ENCODE measurements around the gene ATP6AP1. TPM values are rescaled to one million over a fixed set of nuclear protein-coding genes. Genes with fewer than 3 reads are reported as not detected.
A peak's percentile ranks its signal among the peaks of the same experiment; 100 is the strongest.
"Not testable (repeated sequence)": the region's sequence is repeated elsewhere in the genome, so short reads cannot be mapped to it uniquely, and the experiment has no call there.

Gene ATP6AP1
- total RNA-seq, 1 donor, result 61.9 TPM

- no peak for DNase-seq (ENCODE audit: insufficient read length, low spot score, missing footprints)
- Histone ChIP-seq H3K27ac (ENCODE audit: low read depth, low read length) (no peak overlapping the region), H3K4me3 (ENCODE audit: insufficient read depth, low read length) (no peak overlapping the region), H4K20me1 (ENCODE audit: insufficient read depth, low read length) (peaks cover 2% of the 10 kb centered on the region), H3K79me2 (ENCODE audit: insufficient read depth, low read length) (peaks cover 21% of the 10 kb centered on the region), H3K4me2 (ENCODE audit: insufficient read depth, low read length) (no peak overlapping the region), H3K4me1 (ENCODE audit: insufficient read depth, low read length) (peaks cover 6% of the 10 kb centered on the region), H2AFZ (ENCODE audit: low read length) (no peak overlapping the region), H3K9me3 (ENCODE audit: low read depth, low read length) (no peaks in the 10 kb centered on the region), H3K36me3 (ENCODE audit: insufficient read depth, low read length) (peaks cover 12% of the 10 kb centered on the region), H3K27me3 (ENCODE audit: insufficient read depth, low read length) (no peaks in the 10 kb centered on the region)
- no peak for TF ChIP-seq CTCF (IDR thresholded peaks at IDR 0.05; ENCODE audit: extremely low read depth, low read depth, low read length)
Measured at GRCh38 chrX:154383359-154384283, 44.9 kb upstream of the ATP6AP1 start.

GRCh38 chrX:154384284-154384892, 44.1 kb upstream of the ATP6AP1 start:
- TF ChIP-seq CTCF (IDR thresholded peaks at IDR 0.05; ENCODE audit: extremely low read depth, low read depth, low read length), result peak; percentile 49
- Histone ChIP-seq H3K36me3 (ENCODE audit: insufficient read depth, low read length) (peaks cover 12% of the 10 kb centered on the region), H3K4me1 (ENCODE audit: insufficient read depth, low read length) (peaks cover 6% of the 10 kb centered on the region), H3K4me2 (ENCODE audit: insufficient read depth, low read length) (no peak overlapping the region), H3K27me3 (ENCODE audit: insufficient read depth, low read length) (no peaks in the 10 kb centered on the region), H3K9me3 (ENCODE audit: low read depth, low read length) (no peaks in the 10 kb centered on the region), H4K20me1 (ENCODE audit: insufficient read depth, low read length) (peaks cover 2% of the 10 kb centered on the region), H2AFZ (ENCODE audit: low read length) (no peak overlapping the region), H3K4me3 (ENCODE audit: insufficient read depth, low read length) (no peak overlapping the region), H3K27ac (ENCODE audit: low read depth, low read length) (no peak overlapping the region), H3K79me2 (ENCODE audit: insufficient read depth, low read length) (peaks cover 20% of the 10 kb centered on the region)
- no peak for DNase-seq (ENCODE audit: insufficient read length, low spot score, missing footprints)

- not testable (repeated sequence) for H3K79me2 ChIP-seq (ENCODE audit: insufficient read depth, low read length); H3K4me1 ChIP-seq (ENCODE audit: insufficient read depth, low read length); H3K4me3 ChIP-seq (ENCODE audit: insufficient read depth, low read length); H3K27me3 ChIP-seq (ENCODE audit: insufficient read depth, low read length); H2AFZ ChIP-seq (ENCODE audit: low read length); H3K36me3 ChIP-seq (ENCODE audit: insufficient read depth, low read length); H3K4me2 ChIP-seq (ENCODE audit: insufficient read depth, low read length); H3K27ac ChIP-seq (ENCODE audit: low read depth, low read length); DNase-seq (ENCODE audit: insufficient read length, low spot score, missing footprints); H4K20me1 ChIP-seq (ENCODE audit: insufficient read depth, low read length); H3K9me3 ChIP-seq (ENCODE audit: low read depth, low read length)
Measured at GRCh38 chrX:154388094-154388493, 40.4 kb upstream of the ATP6AP1 start.

GRCh38 chrX:154388649-154389048, 39.8 kb upstream of the ATP6AP1 start:
- not testable (repeated sequence) for H3K79me2 ChIP-seq (ENCODE audit: insufficient read depth, low read length); H3K4me1 ChIP-seq (ENCODE audit: insufficient read depth, low read length); H2AFZ ChIP-seq (ENCODE audit: low read length); H3K27ac ChIP-seq (ENCODE audit: low read depth, low read length); H3K36me3 ChIP-seq (ENCODE audit: insufficient read depth, low read length); H3K4me3 ChIP-seq (ENCODE audit: insufficient read depth, low read length); H3K4me2 ChIP-seq (ENCODE audit: insufficient read depth, low read length); H3K9me3 ChIP-seq (ENCODE audit: low read depth, low read length); DNase-seq (ENCODE audit: insufficient read length, low spot score, missing footprints); H4K20me1 ChIP-seq (ENCODE audit: insufficient read depth, low read length); H3K27me3 ChIP-seq (ENCODE audit: insufficient read depth, low read length)

GRCh38 chrX:154389812-154390747, 38.4 kb upstream of the ATP6AP1 start:
- H4K20me1 ChIP-seq (ENCODE audit: insufficient read depth, low read length); H2AFZ ChIP-seq (ENCODE audit: low read length); H3K36me3 ChIP-seq (ENCODE audit: insufficient read depth, low read length); H3K4me3 ChIP-seq (ENCODE audit: insufficient read depth, low read length); H3K27ac ChIP-seq (ENCODE audit: low read depth, low read length); H3K79me2 ChIP-seq (ENCODE audit: insufficient read depth, low read length); H3K4me1 ChIP-seq (ENCODE audit: insufficient read depth, low read length); H3K4me2 ChIP-seq (ENCODE audit: insufficient read depth, low read length); H3K9me3 ChIP-seq (ENCODE audit: low read depth, low read length); DNase-seq (ENCODE audit: insufficient read length, low spot score, missing footprints); H3K27me3 ChIP-seq (ENCODE audit: insufficient read depth, low read length): not testable (repeated sequence)

- not testable (repeated sequence) for H3K4me2 ChIP-seq (ENCODE audit: insufficient read depth, low read length); H2AFZ ChIP-seq (ENCODE audit: low read length); DNase-seq (ENCODE audit: insufficient read length, low spot score, missing footprints); H3K27me3 ChIP-seq (ENCODE audit: insufficient read depth, low read length); H3K4me1 ChIP-seq (ENCODE audit: insufficient read depth, low read length); H3K4me3 ChIP-seq (ENCODE audit: insufficient read depth, low read length); H3K27ac ChIP-seq (ENCODE audit: low read depth, low read length); H3K9me3 ChIP-seq (ENCODE audit: low read depth, low read length)
- Histone ChIP-seq H3K36me3 (ENCODE audit: insufficient read depth, low read length) (peaks cover 26% of the 10 kb centered on the region), H4K20me1 (ENCODE audit: insufficient read depth, low read length) (peaks cover 20% of the 10 kb centered on the region), H3K79me2 (ENCODE audit: insufficient read depth, low read length) (peaks cover 20% of the 10 kb centered on the region)
Measured at GRCh38 chrX:154396363-154396762, 32.1 kb upstream of the ATP6AP1 start.
